BE2C (cell line): ENCODE data around the gene TGM6.

Experiments
- DNase-seq: peaks from one replicate; pipeline ENCODE4 v3.0.0-alpha.2; 2020
- H3K27me3 ChIP-seq: fragments of 250-450 bp; sonication (Bioruptor Pico); 2 replicates; pipeline ENCODE4 v1.5.1; 2020; ENCODE audit warnings: mild to moderate bottlenecking
- H3K36me3 ChIP-seq: fragments of 250-450 bp; sonication (Bioruptor Pico); 2 replicates; pipeline ENCODE4 v1.5.1; 2020; ENCODE audit warnings: mild to moderate bottlenecking
- H3K4me1 ChIP-seq: fragments of 250-450 bp; sonication (Bioruptor Pico); 2 replicates; pipeline ENCODE4 v1.5.1; 2020
- H3K4me3 ChIP-seq: 2 replicates; pipeline ENCODE4 v1.5.1; 2011; ENCODE audit warnings: low read depth, low read length
- H3K9me3 ChIP-seq: fragments of 250-450 bp; sonication (Bioruptor Pico); 2 replicates; pipeline ENCODE4 v1.5.1; 2020
- TF ChIP-seq, protein P1 (sequence below): IDR thresholded peaks from 2 replicates; pipeline ENCODE4 v1.5.1; 2012; ENCODE audit warnings: mild to moderate bottlenecking, low read depth, low read length

The TGM6 gene

DNA sequence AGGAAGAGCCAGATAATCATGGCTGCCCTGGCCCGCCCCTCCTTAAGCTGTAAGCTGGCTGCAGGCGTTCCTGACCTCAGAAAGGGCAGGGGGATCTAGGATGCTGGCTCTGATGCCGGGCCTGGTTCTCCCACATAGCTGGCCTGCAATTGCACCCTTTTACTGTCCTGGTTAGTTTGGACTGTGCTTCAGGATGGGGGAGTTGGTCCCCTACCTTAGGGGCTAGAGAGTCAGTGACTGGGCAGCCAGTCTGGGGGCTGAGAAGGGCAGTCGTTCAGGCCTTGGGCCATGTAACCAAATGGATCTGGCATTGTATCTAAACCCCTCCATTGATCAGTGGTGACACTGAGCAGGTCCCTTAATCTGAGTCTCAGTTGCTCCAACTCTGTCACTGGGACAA lies 44.2 kb upstream of the TGM6 start:
- TF ChIP-seq, protein P1, sequence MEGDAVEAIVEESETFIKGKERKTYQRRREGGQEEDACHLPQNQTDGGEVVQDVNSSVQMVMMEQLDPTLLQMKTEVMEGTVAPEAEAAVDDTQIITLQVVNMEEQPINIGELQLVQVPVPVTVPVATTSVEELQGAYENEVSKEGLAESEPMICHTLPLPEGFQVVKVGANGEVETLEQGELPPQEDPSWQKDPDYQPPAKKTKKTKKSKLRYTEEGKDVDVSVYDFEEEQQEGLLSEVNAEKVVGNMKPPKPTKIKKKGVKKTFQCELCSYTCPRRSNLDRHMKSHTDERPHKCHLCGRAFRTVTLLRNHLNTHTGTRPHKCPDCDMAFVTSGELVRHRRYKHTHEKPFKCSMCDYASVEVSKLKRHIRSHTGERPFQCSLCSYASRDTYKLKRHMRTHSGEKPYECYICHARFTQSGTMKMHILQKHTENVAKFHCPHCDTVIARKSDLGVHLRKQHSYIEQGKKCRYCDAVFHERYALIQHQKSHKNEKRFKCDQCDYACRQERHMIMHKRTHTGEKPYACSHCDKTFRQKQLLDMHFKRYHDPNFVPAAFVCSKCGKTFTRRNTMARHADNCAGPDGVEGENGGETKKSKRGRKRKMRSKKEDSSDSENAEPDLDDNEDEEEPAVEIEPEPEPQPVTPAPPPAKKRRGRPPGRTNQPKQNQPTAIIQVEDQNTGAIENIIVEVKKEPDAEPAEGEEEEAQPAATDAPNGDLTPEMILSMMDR: no peak
- Histone ChIP-seq H3K4me1 (no peaks in the 10 kb centered on the region), H3K9me3 (no peaks in the 10 kb centered on the region), H3K27me3 (no peaks in the 10 kb centered on the region), H3K4me3 (no peak overlapping the region), H3K36me3 (no peaks in the 10 kb centered on the region)
- no peak for DNase-seq

DNA sequence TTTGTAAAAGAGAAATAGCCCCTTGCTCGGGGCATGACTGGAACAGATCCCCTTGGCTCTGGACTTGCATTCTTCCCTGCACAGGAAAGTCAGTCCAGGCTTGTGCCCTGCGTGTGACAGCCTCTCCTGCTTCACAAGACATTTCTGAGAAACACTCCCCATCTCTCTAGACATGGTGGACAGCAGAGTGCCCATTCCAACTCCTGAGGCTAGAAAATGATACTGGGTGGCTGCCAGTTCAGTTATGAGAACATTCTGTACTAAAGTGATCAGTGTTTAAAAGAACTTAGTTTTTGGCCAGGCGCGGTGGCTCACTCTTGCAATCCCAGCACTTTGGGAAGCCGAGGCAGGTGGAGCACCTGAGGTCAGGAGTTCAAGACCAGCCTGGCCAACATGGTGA lies 43.6 kb upstream of the TGM6 start:
- no peaks in the 10 kb centered on the region for H3K9me3 ChIP-seq
- H3K27me3 ChIP-seq: no peaks in the 10 kb centered on the region
- no peaks in the 10 kb centered on the region for H3K36me3 ChIP-seq
- H3K4me3 ChIP-seq: no peak overlapping the region
- H3K4me1 ChIP-seq: no peaks in the 10 kb centered on the region
- DNase-seq: no peak
- TF ChIP-seq, protein P1: no peak

- no peaks in the 10 kb centered on the region for H3K36me3 ChIP-seq
- TF ChIP-seq, protein P1: no peak
- no peak for DNase-seq
- H3K4me3 ChIP-seq: no peak overlapping the region
- no peaks in the 10 kb centered on the region for H3K4me1 ChIP-seq
- no peaks in the 10 kb centered on the region for H3K9me3 ChIP-seq
- H3K27me3 ChIP-seq: no peaks in the 10 kb centered on the region
Measured at GRCh38 chr20:2338411-2339066, 42.2 kb upstream of the TGM6 start.

DNA sequence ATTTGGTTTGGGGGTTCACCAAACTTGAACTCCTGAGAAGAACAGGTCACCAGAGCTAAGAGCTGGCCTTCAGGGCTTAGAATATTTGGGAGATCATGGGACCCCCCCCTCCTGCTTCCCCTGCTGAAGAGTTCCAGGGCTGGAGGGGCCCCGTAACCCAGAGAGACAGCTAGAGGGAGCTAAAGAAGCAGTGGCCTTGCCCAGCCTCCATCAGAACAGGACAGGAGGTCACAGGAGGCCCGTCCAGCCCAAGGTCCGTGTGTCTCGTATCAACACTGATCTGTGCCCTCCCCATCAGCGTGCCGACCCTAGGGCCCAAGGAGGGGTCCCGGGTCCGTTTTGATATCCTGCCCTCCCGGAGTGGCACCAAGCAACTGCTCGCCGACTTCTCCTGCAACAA lies 40.6 kb upstream of the TGM6 start:
- no peak for DNase-seq
- TF ChIP-seq, protein P1: no peak
- H3K4me3 ChIP-seq: no peak overlapping the region
- H3K9me3 ChIP-seq: no peaks in the 10 kb centered on the region
- no peaks in the 10 kb centered on the region for H3K27me3 ChIP-seq
- H3K4me1 ChIP-seq: no peaks in the 10 kb centered on the region
- H3K36me3 ChIP-seq: no peaks in the 10 kb centered on the region

DNA sequence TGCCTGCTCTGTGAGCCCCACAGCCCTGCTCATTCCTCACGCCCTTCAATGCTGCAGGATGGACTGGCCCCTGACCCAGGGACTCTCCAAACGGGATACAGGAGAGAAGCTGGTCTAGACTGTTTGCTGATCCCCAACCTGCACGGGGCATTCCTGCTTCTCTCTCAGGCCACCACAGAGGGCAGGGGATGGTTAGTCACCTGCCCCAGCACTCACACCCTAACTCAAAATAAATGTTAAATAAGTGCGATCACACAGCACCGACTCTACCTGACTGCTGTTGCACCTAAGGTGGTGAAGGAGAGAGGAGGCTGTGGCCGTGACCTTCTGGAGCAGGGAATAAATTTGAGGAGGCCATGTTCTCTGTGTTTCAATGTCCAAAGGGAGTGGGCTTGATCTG lies 39.9 kb upstream of the TGM6 start:
- DNase-seq: no peak

DNA sequence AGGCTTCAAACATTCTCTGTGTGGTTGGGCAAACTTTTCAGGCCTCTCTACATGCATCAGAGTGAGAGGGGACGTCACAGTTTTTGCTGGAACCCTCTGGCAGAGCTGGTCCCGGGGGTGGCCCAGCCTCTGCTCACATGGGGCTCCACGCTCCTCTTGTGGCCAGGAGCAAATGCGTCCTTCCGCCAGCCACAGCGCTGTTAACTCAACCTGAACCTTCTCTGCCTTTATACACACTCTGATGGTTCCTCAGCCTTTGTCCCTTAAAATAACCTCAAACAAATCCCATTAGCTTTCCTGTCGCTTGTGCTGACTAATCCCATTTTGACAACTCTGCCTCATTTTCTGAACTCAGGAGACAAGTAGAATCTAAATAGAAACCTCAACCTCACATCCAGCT lies 39.4 kb upstream of the TGM6 start:
- no peak for DNase-seq
- no peaks in the 10 kb centered on the region for H3K4me1 ChIP-seq
- no peaks in the 10 kb centered on the region for H3K36me3 ChIP-seq
- TF ChIP-seq, protein P1: no peak
- H3K9me3 ChIP-seq: no peaks in the 10 kb centered on the region
- H3K4me3 ChIP-seq: no peak overlapping the region
- no peaks in the 10 kb centered on the region for H3K27me3 ChIP-seq

More for the DNA sequence above, 39.9 kb upstream of the TGM6 start:
- no peak overlapping the region for H3K4me3 ChIP-seq
- no peaks in the 10 kb centered on the region for H3K9me3 ChIP-seq
- H3K27me3 ChIP-seq: no peaks in the 10 kb centered on the region
- H3K4me1 ChIP-seq: no peaks in the 10 kb centered on the region
- TF ChIP-seq, protein P1: no peak
- no peaks in the 10 kb centered on the region for H3K36me3 ChIP-seq
